Progenitor cell of endocrine pancreas (in vitro differentiated cells): Measurements from ENCODE around the gene ADAM19. TPM values are rescaled to one million over a fixed set of nuclear protein-coding genes. Genes with fewer than 3 reads are reported as not detected.

Experiments used
- DNase-seq: peaks from one replicate; pipeline ENCODE4 v3.0.0; 2021; ENCODE audit warnings: low spot score; ENCODE audit not compliant: unreplicated experiment
- H3K27ac Mint-ChIP-seq: 2 replicates; pipeline ENCODE4 v1.8.0; 2021; ENCODE audit warnings: mild to moderate bottlenecking, moderate library complexity, mixed read lengths
- H3K27me3 Mint-ChIP-seq: 2 replicates; pipeline ENCODE4 v1.8.0; 2021; ENCODE audit warnings: mixed read lengths
- H3K36me3 Mint-ChIP-seq: 2 replicates; pipeline ENCODE4 v1.8.0; 2022; ENCODE audit warnings: mixed read lengths; ENCODE audit not compliant: insufficient read depth
- H3K4me1 Mint-ChIP-seq: 2 replicates; pipeline ENCODE4 v1.8.0; 2021; ENCODE audit warnings: low read depth, mixed read lengths
- H3K4me3 Mint-ChIP-seq: 2 replicates; pipeline ENCODE4 v1.8.0; 2021; ENCODE audit warnings: low read depth, mild to moderate bottlenecking, moderate library complexity, mixed read lengths
- H3K9me3 Mint-ChIP-seq: 2 replicates; pipeline ENCODE4 v1.8.0; 2021; ENCODE audit warnings: low read depth, mixed read lengths
- total RNA-seq: library from RNA; stranded (reverse); gene quantifications from 2 replicates; pipeline ENCODE4 v1.2.1, GENCODE V29; 2021
- TF ChIP-seq, protein P1 (sequence below): fragments of 200-600 bp; sonication (generic); IDR thresholded peaks from one replicate; pipeline ENCODE4 v1.5.0; 2021; ENCODE audit warnings: antibody characterized with exemption, mild to moderate bottlenecking; ENCODE audit not compliant: unreplicated experiment

ADAM19 gene
- total RNA-seq, 1 donor from 2014 or later = 13.4 TPM

DNA sequence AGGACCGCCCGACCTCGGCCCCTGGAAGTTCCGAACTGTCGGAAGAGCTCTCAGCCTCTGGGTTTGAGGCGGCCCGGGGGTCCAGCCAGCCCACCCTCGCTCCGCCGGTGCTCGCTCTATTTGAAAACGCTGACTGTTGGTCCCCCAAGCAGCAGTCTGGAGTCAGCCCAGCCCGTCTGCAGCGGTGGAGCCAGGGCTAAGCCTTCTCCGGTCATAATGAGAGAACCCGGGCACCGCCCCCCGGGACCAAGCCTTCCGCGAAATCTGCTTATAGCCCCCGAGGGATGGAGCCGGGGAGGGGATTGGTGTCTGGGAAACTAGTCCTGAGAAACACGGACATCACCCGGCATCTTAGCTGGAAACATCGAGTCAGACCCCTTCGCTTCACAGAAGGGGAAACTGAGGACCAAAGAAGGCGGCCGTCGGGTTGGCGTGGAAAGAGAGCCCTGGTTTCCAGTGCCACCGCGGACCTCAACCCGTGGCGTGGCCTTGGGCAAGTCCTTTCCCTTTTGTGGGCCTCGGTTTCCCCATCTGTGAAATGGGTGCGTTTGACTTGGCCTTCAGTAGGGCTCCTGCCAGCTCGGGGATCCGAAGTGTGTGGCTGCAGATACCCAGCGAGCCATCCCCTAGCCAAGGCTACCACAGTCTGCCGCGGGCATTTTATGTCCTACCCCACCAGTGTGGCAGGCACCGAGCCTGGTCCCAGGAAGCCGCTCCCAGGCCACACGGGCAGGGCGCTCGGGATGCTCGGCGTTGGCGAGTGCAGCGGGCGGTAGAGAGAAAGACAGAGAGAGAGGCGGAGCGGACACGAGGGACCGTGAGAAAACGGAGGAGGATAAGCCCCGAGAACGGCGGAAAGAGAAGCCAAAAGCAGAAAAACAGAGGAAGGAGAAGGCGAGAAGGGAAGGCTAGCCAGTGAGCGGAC, 857 bp downstream of the ADAM19 start:
- H3K9me3 Mint-ChIP-seq = no peaks in the 10 kb centered on the region
- DNase-seq = peak; percentile 9
- peak overlapping the region; percentile 86 for H3K4me3 Mint-ChIP-seq
- H3K4me1 Mint-ChIP-seq = peaks cover 9% of the 10 kb centered on the region
- H3K36me3 Mint-ChIP-seq = no peaks in the 10 kb centered on the region
- TF ChIP-seq, protein P1, sequence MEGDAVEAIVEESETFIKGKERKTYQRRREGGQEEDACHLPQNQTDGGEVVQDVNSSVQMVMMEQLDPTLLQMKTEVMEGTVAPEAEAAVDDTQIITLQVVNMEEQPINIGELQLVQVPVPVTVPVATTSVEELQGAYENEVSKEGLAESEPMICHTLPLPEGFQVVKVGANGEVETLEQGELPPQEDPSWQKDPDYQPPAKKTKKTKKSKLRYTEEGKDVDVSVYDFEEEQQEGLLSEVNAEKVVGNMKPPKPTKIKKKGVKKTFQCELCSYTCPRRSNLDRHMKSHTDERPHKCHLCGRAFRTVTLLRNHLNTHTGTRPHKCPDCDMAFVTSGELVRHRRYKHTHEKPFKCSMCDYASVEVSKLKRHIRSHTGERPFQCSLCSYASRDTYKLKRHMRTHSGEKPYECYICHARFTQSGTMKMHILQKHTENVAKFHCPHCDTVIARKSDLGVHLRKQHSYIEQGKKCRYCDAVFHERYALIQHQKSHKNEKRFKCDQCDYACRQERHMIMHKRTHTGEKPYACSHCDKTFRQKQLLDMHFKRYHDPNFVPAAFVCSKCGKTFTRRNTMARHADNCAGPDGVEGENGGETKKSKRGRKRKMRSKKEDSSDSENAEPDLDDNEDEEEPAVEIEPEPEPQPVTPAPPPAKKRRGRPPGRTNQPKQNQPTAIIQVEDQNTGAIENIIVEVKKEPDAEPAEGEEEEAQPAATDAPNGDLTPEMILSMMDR = no peak
- peak overlapping the region; percentile 79 for H3K27ac Mint-ChIP-seq
- peaks cover 46% of the 10 kb centered on the region for H3K27me3 Mint-ChIP-seq

DNA sequence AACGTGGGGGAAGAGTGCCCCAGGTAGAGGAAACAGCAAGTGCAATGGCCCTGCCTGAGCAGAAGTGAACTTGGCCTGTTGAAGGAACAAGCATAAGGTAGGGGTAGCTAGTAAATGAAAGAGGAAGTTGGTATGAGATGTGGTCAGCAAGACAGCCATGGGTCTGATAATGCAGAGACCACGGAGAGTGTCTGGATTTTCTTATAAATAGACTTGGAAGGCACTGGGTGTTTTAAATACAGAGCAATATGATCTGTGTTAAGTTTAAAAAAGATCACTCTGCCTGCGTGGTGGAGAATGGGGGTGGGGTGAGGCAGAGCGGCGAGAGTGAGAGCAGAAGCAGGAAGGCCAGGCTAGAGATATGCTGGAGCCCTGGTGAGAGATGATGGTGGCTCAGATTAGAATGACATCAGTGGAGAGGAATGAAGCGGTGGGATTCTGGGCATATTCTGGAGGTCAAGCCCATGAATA, 4.2 kb downstream of the ADAM19 start:
- Mint-ChIP-seq H3K4me3 (no peak overlapping the region), H3K27ac (no peak overlapping the region)
- TF ChIP-seq, protein P1 = no peak

GRCh38 chr5:157570531-157571200, 4.9 kb downstream of the ADAM19 start:
- Mint-ChIP-seq H3K36me3 (peaks cover 3% of the 10 kb centered on the region), H3K9me3 (no peaks in the 10 kb centered on the region), H3K4me3 (no peak overlapping the region), H3K4me1 (peaks cover 8% of the 10 kb centered on the region), H3K27ac (no peak overlapping the region), H3K27me3 (peaks cover 23% of the 10 kb centered on the region)
- no peak for DNase-seq
- TF ChIP-seq, protein P1 = no peak

More for the DNA sequence above, 4.2 kb downstream of the ADAM19 start:
- Mint-ChIP-seq H3K36me3 (peaks cover 3% of the 10 kb centered on the region), H3K27me3 (peaks cover 27% of the 10 kb centered on the region), H3K9me3 (no peaks in the 10 kb centered on the region), H3K4me1 (peaks cover 9% of the 10 kb centered on the region)
- DNase-seq = no peak

DNA sequence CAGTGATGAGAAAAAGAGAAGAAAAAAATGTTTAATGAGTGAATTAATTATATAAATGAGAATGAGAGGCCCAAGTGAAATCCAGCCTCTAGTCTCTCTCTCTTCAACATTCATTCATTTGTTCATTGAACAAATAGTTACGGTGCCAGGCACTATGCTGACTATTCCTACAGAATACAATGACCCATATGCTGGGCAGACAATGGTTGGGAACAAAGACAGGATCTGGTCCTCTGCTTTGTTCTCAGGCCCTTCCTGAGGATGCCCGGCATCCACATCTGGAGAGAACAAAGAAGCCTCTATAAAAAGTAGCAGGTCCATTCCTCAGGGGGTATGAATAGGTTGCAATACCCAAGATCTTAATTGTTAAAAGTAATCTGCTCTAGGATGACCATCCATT, 6.9 kb downstream of the ADAM19 start:
- peaks cover 3% of the 10 kb centered on the region for H3K36me3 Mint-ChIP-seq
- no peak overlapping the region for H3K27ac Mint-ChIP-seq
- H3K4me3 Mint-ChIP-seq = no peak overlapping the region
- TF ChIP-seq, protein P1 = no peak
- peaks cover 8% of the 10 kb centered on the region for H3K27me3 Mint-ChIP-seq
- H3K4me1 Mint-ChIP-seq = peaks cover 9% of the 10 kb centered on the region
- H3K9me3 Mint-ChIP-seq = no peaks in the 10 kb centered on the region
- DNase-seq = no peak

DNA sequence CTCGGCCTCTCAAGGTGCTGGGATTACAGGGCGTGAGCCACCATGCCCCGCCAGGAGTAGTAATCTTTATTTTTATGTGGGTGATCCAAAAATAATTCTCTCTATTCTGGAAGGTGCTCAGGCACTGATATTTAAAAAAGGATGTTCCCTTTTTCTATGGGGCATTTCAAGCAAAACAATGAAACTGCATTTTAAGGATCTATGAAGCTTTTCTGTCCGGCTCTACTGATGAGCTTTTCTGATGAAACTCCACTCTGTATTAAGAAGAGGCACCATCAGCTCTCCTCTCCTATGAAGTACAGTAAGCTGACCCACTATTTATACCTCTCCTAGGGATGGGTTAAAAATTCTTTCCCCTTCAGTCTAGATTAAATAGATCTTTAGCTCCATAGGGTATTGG, 7.4 kb downstream of the ADAM19 start:
- H3K27me3 Mint-ChIP-seq = peaks cover 4% of the 10 kb centered on the region
- no peak overlapping the region for H3K27ac Mint-ChIP-seq
- H3K4me1 Mint-ChIP-seq = peaks cover 9% of the 10 kb centered on the region
- no peak overlapping the region for H3K4me3 Mint-ChIP-seq
- H3K36me3 Mint-ChIP-seq = peaks cover 3% of the 10 kb centered on the region
- TF ChIP-seq, protein P1 = no peak
- no peak for DNase-seq
- H3K9me3 Mint-ChIP-seq = no peaks in the 10 kb centered on the region
